HG03196 (cell line): ENCODE results near the gene CNTFR.

Source experiments
- ATAC-seq: cut with Tn5 transposase; IDR thresholded peaks from one replicate; pipeline ENCODE4 v1.9.1; 2021; ENCODE audit not compliant: unreplicated experiment

The CNTFR gene

GRCh38 chr9:34590381-34591247 lies 1.1 kb upstream of the CNTFR start:
- ATAC-seq: no peak

DNA sequence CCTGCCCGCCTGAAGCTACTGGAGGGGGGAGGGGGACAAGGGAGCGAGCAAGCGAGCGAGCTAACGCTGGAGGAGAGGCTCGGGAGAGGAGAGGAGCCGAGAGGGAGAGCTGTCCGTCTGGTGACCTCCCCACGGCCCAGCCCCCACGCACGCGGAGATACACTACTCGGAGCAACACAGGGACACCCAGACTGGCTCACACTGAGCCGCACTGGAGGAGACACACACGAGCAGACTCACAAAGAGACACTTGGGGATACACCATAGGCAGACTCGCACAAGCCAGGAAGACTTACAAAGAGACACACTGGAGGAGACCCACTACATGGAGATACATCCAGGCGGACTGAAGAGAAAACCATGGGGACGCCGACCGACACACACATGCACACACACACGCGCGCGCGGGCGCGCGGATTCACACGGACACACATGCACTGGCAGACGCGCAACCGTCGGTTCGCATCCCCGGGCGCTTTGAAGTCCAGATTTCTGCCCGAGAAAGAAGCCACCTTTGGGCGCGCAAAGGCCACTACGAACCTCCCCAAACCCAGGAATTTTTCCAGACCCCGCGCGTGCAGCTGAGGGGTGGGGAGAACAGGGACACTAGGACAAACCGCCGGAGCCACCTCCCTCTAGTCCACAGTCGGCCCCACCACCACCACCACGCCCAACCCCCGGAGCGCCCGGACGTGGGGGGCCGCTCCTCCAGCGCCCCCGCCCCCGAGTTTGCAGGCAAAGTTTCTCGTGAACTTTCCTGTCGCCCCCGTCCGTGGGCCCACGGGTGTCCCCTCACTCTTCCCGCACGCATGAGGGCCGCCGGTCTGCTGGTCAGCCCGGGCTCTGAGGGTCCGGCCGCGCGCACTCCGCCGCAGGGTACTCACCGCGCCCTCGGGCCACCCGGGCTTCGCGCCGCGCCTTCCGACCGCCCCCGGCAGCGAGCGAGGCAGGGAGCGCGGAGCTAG lies 571 bp downstream of the CNTFR start:
- no peak for ATAC-seq

- ATAC-seq: no peak
Measured at GRCh38 chr9:34587271-34587670, 2.3 kb downstream of the CNTFR start.

DNA sequence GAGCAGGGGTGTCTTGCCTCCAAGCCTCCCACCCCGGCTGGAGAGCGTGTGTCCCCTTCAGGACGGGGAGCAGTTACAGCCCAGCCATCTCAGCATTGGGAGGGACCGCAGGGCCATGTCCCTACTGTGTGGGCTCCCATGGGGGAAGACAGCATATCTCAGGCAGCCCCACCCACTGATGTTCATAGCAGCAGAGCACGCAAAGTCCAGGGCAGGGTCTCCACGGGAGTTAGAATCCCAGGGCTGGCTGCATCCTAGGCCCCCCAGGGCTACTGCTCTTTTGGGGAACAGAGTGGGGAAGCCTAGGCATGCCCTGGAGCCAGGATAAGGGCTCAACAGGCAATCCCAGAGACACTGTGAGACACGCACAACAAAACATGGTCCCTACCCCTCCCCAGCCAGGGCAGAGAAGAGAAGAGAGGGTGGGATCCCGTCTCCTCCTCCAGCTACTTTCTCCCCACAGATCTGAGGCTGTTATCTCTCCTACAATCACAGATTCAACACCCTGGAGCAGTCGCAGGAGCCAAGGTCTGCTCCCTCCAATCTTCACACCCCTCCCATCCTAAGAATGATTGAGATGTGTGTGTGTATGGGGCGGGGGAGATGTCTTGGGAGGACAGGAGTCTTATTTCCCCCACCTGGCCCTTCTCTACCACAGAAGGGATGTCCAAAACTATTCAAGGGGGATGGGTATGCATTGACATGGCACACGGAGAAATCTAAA lies 3.4 kb downstream of the CNTFR start:
- ATAC-seq: no peak

DNA sequence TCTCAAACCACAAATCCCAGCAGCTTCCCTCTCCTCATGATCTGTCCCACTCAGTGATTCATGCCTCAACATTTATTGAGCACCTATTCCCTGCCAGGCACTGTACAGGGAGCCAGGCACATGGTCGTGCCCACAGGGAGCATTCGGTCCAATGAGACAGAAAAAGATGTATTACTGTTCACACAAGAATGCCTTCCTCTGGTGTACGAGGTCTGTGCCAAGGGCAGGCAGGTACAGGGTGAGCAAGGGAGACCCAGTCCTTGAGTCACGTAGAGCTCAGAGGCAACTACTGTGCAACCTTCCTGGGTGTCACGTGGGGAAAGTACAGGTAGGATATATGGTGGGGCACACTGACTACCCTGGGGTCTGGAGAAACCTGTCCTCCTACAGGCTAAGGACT lies 4.6 kb downstream of the CNTFR start:
- no peak for ATAC-seq

DNA sequence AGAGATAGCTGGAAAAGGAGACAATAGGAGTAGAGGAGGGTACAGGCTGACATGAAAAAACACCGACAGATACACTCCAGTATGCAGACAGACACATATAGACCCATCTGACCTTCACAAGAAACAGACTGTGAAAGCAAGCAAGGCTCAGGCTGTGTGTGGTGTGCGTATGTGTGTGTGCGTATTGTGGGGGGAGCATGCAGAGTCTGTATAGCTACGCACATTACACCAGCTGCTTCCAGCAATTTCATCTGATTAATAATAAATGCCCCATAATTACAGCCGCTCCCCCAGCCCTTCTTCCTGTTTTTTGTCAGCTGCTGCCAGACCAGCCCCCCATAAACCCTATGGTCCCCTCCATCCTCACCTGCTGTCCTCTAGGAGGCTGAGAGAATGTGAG lies 6.7 kb downstream of the CNTFR start:
- no peak for ATAC-seq

GRCh38 chr9:34581318-34581717 lies 8.2 kb downstream of the CNTFR start:
- ATAC-seq: no peak

DNA sequence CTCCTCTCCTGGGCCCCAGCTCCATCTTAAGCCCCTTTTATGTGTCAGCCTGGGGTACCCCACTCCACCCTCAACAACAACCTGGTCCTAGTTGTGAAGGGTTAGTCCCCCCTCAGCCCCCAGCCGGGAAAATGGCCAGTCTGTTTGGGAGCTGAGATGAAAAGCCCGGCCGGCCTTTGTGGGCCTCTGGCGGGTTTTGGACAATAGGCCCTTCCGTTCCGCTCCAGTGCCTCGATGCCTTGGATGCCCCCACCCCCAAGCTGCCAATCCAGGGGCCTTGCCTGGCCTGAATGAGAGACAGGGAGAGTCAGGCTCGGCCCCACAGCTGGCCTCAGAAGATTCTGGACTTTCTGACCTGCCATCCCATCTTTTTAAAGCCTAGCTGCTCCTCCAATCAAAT lies 9.2 kb downstream of the CNTFR start:
- ATAC-seq: no peak

- no peak for ATAC-seq
Measured at GRCh38 chr9:34579808-34580163, 9.7 kb downstream of the CNTFR start.

GRCh38 chr9:34579104-34579807 lies 10.3 kb downstream of the CNTFR start:
- no peak for ATAC-seq

DNA sequence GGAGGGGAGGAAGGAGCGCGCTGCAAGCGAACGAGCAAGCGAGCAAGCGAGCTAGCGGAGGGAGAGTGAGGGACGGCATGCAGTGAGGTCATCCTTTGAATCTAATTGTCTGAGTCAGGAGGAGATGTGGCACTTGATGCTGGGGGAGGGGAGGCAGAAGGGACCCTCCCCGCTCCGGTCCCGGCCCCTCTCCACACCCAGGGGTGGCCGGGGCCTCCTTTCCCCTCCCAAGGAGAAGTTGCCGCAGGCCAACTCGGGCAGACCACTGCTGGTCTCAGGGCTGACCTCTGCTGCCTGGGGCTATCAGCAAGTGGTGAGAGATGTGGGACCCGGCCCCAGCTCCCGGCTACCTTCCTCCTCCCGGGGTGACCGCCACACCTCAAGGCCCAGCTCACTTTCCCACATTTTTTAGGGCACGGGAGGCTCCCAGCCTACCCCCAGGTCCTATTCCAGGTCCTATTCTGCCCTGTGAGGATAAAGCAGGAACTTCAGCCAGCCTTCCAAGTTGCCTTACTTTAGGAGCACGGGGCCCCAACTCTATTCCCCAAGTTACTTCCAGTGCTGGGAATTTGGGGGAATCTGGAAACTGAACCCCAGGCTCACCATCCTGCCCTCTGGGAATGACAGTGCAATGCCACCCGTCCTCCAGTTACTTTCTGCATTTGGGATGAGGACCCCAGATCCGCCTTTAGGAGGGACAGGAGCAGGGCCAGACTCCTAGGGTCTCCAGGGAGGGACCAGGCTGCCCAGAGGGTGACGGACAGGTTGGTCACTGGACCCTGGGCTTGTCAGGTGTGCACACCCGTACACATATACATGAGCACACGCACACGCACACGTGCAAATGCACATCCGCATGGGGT lies 11.1 kb downstream of the CNTFR start:
- no peak for ATAC-seq

GRCh38 chr9:34577400-34578240 lies 11.9 kb downstream of the CNTFR start:
- ATAC-seq: no peak

GRCh38 chr9:34576597-34577399 lies 12.7 kb downstream of the CNTFR start:
- no peak for ATAC-seq

GRCh38 chr9:34575862-34576596 lies 13.5 kb downstream of the CNTFR start:
- ATAC-seq: no peak

DNA sequence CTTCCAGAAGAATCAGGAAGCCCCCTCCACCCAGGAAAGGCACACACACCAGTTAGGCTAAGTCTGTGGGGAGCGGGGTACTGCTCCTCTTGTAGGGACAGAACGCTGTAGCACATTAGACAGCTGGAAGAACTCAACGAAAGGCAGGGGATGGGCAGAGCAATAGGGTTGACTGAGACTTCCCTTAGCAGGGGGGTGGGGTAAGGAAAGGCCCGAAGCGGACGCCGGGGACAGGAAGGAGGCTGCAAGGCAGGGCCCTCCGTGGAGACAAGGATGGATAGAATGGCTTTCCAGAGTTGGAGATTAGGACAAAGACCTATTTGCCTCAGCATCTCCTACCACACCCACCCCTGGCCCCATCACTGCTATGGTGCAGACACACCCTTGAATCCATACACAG lies 14.3 kb downstream of the CNTFR start:
- ATAC-seq: no peak

DNA sequence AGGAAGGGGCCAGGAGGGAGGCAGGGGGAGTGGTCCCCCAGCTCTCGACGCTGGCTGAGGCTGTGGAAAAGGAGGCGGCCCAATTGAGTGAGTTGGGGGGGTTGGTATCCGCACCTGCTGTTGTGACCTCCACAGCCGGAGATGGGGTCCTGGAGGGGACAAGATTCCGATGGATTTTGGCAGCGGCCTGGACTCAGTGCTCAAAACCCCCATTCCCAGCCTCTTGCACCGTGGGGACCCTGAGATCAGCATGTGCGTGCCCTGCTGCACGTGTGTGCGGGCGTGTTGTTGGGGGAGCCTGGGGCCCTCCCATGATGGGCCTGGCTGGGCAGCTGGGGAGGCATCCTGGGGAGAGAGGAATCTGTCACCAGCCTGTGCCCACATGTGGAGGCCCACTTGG lies 15.0 kb downstream of the CNTFR start:
- ATAC-seq: no peak

DNA sequence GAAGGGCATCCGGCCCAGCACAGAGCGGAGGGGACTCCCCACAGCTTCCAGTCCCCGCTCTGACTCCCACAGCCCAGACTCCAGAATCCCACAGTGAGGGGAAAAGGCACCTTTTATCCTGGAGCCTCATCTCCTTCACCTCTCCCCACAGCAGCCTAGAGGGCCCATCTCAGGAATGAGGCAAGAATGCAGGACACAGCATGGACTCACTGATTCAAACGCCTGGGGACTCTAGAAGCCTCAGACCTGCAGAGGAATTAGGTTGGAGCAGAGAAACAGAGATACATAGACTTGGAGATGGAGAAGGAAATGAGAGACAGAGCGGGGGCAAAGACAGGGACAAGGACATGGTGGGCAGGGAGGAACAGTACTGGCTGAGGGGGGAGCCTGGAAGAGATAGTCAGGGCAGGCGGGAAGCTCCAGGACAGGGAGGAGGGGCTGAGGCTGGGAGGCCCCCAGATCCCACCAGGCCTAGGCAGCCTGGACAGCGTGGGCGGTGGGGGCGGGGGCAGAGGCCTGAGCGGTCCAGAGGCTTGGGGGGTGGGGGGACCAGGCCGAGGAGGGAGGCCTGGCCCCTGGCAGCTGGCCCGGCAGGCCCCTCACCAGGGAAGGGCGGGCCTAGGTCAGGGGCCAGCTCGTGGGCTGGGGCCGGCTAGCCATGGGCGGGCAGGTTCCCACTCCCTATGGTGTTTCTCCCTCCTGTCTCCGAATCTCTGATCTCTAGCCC lies 15.8 kb downstream of the CNTFR start:
- no peak for ATAC-seq
